SK-N-SH treated with all-trans-retinoic acid at 6 μM for 48 hours (cell line): ENCODE results near the gene CMC4.

Experiments used
- ARNTL ChIP-seq: fragments of 450-650 bp; formaldehyde crosslinking; IDR thresholded peaks from 2 replicates; pipeline ENCODE4 v1.5.0; 2020; ENCODE audit warnings: low read depth, mild to moderate bottlenecking, moderate library complexity, borderline replicate concordance
- GLIS3 ChIP-seq: fragments of 250-450 bp; sonication (Bioruptor Pico); IDR thresholded peaks from 2 replicates; pipeline ENCODE4 v1.5.0; 2020; ENCODE audit warnings: mild to moderate bottlenecking, moderate library complexity
- TF ChIP-seq, protein P1 (sequence below): fragments of 250-450 bp; sonication (Bioruptor Pico); IDR thresholded peaks from 2 replicates; pipeline ENCODE4 v1.8.0; 2020; ENCODE audit warnings: mild to moderate bottlenecking, moderate library complexity, borderline replicate concordance

DNA sequence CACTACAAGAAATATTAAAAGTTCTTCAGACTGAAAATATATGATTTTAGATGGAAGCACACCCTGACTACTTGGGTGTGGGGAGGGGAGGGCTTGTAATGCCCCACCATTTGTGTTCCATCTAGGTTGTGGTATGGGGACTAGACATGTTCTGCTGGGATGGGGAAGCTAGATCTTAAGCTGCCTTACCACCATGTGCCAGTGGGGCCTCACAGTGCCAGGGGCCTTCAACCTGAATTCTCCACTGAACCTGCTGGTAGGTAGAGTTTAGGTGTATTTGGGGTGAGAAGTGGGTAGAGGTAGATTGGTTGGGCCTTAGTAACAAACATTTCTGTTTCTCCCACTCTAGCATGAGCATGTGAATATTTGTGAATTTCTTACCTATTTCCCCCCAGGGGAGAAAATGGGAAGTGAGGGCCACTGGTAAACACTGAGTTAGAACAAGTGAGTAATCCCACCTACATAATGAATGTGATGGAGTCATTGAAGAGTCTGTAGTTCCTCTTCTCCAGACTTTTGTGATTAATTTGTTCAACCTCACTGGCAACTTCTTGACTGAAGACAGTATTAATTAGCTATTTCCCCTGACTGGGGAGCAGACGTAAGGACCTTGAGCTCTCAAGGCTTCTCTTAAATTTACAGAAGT lies 44.4 kb upstream of the CMC4 start:
- TF ChIP-seq ARNTL (CRISPR knock-in tag), result no peak
- TF ChIP-seq, protein P1, sequence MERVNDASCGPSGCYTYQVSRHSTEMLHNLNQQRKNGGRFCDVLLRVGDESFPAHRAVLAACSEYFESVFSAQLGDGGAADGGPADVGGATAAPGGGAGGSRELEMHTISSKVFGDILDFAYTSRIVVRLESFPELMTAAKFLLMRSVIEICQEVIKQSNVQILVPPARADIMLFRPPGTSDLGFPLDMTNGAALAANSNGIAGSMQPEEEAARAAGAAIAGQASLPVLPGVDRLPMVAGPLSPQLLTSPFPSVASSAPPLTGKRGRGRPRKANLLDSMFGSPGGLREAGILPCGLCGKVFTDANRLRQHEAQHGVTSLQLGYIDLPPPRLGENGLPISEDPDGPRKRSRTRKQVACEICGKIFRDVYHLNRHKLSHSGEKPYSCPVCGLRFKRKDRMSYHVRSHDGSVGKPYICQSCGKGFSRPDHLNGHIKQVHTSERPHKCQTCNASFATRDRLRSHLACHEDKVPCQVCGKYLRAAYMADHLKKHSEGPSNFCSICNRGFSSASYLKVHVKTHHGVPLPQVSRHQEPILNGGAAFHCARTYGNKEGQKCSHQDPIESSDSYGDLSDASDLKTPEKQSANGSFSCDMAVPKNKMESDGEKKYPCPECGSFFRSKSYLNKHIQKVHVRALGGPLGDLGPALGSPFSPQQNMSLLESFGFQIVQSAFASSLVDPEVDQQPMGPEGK (CRISPR knock-in tag), result no peak
- TF ChIP-seq GLIS3 (CRISPR knock-in tag), result no peak
